GM18907 (cell line): Measurements from ENCODE around the gene ANKDD1A.
A peak's percentile ranks its signal among the peaks of the same experiment; 100 is the strongest.

Experiments used
- ATAC-seq: cut with Tn5 transposase; IDR thresholded peaks from one replicate; pipeline ENCODE4 v1.9.1; 2021; ENCODE audit warnings: mild to moderate bottlenecking, moderate library complexity; ENCODE audit not compliant: unreplicated experiment

Gene ANKDD1A

DNA sequence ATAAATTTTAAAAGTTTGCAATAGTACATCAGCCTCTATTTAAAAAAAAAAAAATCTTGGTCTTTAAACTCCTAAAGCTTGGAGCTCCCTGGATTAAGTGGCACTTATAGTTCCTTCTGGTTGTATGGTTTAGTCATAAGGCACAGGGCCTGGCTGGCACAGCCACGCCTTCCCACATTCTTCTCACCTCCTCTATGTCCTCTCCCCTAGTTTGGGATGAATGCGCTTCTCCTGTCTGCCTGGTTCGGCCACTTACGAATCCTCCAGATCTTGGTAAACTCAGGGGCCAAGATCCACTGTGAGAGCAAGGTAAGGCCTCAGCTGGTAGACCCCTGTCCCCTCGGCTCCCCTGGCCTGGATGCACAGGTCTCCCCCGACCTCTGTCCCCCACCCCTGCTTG, 10.0 kb downstream of the ANKDD1A start:
- ATAC-seq = no peak

DNA sequence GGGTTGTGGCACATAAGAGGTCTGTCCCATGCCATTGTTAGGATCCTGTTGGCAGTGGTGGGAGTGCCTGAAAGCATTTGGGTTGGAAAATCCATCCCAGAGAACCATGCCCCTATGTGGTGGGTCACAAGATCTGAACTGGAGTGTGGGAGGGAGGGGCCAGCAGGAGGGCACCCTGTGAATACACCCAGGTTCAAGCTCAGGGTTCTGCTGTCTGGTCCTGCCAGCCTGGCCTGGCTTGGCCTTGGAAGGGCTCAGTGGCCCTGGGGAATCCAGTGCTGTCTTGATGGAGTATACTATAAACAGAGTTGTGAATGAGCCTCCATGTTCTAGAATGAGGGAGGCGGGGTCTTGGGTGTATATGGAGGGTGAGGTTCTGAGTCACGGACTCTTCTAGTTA, 11.8 kb downstream of the ANKDD1A start:
- ATAC-seq = no peak

- ATAC-seq = no peak
Observed at GRCh38 chr15:64925335-64926330, 13.9 kb downstream of the ANKDD1A start.

DNA sequence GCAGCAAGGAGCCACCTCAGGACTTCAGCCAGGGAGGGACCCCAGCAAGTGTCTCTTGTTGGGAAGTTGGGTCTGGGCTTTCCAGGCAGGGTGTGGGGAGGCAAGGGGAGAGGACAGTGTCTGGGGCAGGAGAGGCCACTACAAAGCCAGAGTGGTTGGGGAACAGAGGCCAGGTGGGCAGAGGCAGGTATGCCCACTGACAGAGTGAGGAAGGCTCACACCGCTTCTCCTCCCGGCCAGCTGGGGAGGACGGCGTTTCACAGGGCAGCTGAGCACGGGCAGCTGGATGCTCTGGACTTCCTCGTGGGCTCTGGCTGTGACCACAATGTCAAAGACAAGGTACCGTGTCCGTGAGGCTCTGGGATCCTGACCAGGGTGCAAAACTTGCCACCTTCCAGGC, 15.0 kb downstream of the ANKDD1A start:
- ATAC-seq = no peak

GRCh38 chr15:64928626-64929220, 17.0 kb downstream of the ANKDD1A start:
- ATAC-seq = no peak

- ATAC-seq = peak; percentile 60
Observed at GRCh38 chr15:64930019-64930652, 18.4 kb downstream of the ANKDD1A start.

GRCh38 chr15:64930778-64931371, 19.2 kb downstream of the ANKDD1A start:
- ATAC-seq = no peak

DNA sequence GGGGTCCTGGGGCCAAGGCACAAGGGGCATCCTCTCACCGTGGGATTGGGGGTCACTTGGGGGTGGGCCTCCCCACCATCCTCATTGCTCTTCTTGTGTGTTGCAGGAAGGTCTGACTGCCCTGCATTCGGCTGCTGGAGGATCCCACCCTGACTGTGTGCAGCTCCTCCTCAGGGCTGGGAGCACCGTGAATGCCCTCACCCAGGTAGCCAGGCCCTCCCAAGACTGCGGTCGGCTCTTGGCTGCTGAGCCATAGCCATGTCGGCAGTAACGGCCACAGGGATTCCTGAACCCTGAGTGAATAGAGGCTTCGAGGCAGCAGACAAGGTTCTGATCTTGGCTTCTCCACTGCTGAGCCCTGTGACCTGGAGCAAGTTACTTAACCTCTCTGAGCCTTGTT, 19.7 kb downstream of the ANKDD1A start:
- ATAC-seq = no peak

- no peak for ATAC-seq
Observed at GRCh38 chr15:64934023-64934422, 22.3 kb downstream of the ANKDD1A start.

- no peak for ATAC-seq
Observed at GRCh38 chr15:64938192-64938591, 26.5 kb downstream of the ANKDD1A start.

GRCh38 chr15:64942356-64942755, 30.7 kb downstream of the ANKDD1A start:
- ATAC-seq = no peak

- no peak for ATAC-seq
Observed at GRCh38 chr15:64943512-64944225, 32.0 kb downstream of the ANKDD1A start.

DNA sequence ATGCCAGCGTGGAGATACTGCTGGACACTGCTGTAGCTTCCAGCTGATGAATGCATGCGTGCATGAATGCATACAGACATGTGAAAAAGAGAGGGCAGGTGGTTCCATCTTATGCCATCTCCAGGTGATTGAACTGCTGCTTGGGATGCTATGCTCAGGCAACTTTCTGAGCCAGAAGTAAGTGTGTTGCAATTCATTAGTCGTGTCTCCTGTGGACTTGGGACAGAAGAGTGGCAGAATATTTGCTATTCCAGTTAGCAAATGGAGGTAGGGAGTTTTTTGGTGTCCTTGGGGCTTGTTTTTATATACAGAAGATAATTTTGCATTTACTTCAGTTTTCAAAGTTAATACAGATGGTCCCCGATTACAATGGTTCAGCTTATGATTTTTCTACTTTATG, 33.3 kb downstream of the ANKDD1A start:
- ATAC-seq = no peak

GRCh38 chr15:64947211-64947610, 35.5 kb downstream of the ANKDD1A start:
- ATAC-seq = no peak

GRCh38 chr15:64948916-64949315, 37.2 kb downstream of the ANKDD1A start:
- no peak for ATAC-seq

GRCh38 chr15:64949383-64950186, 37.9 kb downstream of the ANKDD1A start:
- ATAC-seq = no peak

DNA sequence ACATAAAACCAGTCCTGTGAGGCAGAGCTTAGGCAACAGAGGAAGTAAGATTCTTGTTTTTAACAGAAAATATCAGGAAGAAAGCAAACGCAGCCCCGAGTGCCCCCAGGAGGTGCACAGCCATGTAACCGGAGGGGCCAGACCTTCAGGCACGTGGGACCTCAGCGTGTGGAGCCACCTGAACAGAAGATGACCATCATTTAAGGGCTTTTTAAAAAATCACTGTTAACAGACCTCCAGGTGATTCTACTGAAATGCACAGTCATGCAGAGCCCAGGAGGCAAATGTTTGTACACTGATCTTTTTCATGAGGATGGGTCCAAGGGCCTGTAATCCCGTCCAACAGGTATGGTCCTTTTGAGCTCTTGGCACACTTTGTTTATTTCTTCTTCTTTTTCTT, 39.2 kb downstream of the ANKDD1A start:
- ATAC-seq = no peak

- ATAC-seq = no peak
Observed at GRCh38 chr15:64951777-64952418, 40.2 kb downstream of the ANKDD1A start.

DNA sequence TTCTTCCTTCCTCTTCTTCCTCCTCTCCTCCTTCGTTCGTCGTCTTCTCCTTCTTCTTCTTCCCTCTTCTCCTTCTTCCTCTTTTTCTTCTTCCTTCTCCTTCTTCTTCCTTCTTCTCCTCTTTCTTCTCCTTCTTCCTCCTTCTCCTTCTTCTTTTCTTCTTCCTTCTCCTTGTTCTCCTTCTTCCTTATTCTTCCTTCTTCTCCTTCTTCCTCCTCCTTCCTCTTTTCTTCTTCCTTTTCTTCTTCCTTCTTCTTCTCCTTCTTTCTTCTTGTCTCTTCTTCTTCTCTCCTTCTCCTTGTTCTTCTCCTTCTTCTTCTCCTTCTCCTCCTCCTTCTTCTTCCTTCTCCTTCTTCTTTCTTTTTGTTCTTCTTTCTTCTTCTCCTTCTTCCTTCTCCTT, 42.7 kb downstream of the ANKDD1A start:
- ATAC-seq = no peak
